HG03095 (cell line): ENCODE results near the gene CADM1.
A peak's percentile ranks its signal among the peaks of the same experiment; 100 is the strongest.

Experiments used
- ATAC-seq: cut with Tn5 transposase; IDR thresholded peaks from one replicate; pipeline ENCODE4 v1.9.1; 2021; ENCODE audit warnings: moderate library complexity; ENCODE audit not compliant: unreplicated experiment

Gene CADM1

GRCh38 chr11:115324581-115325432, 179.4 kb downstream of the CADM1 start:
- peak; percentile 75 for ATAC-seq

- ATAC-seq: no peak
Measured at GRCh38 chr11:115322553-115323203, 181.5 kb downstream of the CADM1 start.

DNA sequence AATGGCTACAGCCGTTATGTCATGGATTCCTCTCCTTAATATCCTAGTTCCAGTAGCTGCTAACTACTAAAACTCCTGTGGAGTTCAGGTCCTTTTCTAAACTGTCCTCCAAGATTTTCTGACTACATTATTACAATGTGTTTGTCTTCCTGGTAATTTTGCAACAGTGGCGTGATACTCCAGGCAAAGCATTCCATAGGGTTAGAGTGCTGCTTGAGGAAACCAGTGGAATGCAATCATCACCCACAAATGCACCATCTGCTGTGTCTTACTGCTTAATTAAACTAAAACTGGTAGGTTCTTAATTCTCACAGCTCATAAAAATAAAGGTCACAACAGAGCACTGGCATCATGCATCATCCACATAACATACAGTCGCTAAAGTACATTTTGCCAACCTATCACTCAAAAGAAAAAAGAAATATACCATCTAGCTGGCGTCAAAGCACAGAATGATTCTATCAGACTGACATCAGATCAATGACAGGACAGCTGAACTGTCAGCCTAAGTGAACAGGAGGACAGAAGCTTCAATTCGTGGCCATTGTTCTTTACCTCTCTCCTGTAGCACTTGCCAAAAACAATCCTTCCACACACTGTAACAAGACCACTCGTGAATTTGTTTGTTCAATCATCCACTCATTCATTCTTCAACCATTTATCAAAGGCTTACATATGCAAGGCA, 182.5 kb downstream of the CADM1 start:
- no peak for ATAC-seq

DNA sequence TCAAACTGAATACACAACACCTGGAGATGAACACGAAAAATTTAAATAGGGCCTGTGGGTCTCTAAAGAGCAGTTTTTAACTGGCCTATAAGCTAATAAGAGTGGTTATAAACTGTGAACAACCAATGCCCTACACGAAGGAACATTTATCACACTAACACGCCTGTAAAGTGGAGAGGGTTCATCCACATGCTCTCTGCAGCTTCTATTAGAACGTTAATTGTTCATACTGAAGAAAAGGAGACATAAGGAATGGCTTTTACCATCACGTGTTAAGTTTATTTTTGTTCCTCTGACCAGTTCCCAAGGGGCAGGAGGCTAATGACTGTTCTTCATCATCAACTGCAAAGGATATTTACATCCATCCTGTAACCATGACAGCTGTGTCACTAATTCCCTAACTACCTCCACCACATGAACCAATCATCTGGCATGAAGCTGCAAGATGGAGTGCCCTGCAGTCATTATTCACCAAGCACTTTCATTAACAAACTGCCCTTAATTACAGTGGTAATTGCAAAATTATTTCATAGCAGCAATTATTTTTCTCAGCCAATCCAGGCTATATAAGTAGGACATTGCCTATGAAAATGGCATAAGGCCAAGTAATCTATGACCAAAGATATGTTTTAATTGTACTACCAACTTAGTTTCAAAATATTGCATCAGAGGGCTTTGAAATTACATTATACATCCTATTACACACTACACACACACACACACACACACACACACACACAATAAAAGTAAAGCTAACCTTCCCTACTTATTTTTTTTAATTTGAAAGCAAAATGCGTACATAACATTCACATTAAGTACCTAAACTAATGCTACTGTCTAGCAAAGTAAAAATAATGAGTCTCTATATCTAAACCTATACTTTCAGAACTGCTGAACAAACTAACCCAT, 186.7 kb downstream of the CADM1 start:
- no peak for ATAC-seq

DNA sequence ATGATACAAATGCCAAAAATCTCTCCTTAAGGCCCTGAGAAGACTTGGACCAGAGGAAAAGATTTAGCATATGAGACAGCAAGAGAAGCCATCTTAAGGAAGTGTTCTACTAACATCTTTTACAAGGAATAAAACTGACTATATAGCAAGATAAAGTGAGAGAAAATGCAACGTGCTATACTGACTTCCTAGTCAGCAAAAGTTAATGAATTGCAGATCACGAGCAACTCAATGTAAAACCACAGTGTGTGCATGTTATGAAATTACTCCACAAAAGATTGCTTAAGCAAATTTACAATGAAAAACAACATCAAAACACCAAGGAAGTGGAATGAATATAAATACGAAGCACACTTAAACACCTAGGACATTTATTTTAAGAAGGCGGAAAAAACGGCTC, 187.5 kb downstream of the CADM1 start:
- ATAC-seq: no peak

- ATAC-seq: no peak
Measured at GRCh38 chr11:115314330-115314920, 189.8 kb downstream of the CADM1 start.

DNA sequence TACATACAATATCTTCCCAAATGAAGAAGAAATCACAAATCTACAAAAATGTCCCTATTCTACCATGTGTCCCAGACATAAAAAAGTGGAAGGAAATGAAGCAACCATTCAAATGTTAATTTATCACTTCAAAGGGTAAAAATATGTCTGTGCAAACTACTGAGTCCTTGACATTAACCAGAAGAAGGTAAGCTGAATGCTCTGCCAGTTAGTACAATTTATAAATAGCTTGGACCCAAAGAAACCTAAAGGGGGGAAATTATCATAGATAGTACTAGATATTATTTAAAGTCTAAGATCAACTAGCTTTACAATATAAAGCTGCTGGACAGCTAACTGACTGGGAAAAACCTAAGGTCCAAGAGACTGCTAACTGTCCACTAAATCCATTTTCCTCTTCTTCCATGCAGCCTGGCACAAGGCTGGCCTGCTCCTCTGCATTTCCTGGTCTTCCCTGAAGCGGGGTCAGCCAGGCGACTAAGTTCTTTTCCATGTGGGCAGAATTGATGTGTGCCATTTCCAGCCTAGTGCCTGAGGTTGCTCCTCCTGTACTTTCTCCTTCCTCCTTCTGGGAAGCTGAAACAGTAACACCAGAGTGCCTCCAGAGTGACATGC, 190.9 kb downstream of the CADM1 start:
- no peak for ATAC-seq

DNA sequence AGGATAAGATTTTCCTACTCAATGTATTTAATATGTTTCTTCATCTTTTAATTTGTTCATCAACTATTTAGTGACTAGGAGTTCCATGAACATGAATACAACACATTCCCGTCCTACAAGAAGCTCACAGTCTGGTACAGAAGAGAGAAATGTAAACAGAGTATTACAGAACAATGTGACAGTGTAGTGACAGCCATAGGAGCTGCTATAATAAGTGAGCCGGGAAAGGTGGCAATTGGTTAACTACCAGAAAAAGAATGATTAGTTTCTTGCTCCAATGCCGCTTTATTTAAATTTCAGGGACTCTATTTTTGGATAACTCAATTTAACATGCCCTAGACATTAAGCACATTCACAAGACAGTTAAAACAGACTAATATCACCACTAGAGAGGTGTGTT, 192.3 kb downstream of the CADM1 start:
- ATAC-seq: no peak

DNA sequence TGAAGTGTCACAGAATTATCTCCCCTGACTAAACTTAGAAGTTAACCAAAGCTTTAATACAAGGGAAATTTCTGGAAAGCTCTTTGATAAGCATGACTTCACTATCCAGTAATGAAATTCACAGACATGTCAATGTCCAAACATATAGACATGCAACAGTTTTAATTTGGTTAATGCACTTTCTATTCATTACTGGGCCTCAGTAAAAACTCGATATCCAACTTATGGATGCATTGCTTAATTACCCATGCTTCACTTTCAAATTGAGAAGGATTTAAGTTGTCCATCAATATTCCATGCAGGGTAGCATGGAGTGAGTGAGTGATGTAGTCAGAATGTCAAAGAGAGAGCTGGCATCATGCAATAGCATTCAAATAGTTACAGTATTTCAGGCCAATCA, 197.5 kb downstream of the CADM1 start:
- ATAC-seq: no peak

DNA sequence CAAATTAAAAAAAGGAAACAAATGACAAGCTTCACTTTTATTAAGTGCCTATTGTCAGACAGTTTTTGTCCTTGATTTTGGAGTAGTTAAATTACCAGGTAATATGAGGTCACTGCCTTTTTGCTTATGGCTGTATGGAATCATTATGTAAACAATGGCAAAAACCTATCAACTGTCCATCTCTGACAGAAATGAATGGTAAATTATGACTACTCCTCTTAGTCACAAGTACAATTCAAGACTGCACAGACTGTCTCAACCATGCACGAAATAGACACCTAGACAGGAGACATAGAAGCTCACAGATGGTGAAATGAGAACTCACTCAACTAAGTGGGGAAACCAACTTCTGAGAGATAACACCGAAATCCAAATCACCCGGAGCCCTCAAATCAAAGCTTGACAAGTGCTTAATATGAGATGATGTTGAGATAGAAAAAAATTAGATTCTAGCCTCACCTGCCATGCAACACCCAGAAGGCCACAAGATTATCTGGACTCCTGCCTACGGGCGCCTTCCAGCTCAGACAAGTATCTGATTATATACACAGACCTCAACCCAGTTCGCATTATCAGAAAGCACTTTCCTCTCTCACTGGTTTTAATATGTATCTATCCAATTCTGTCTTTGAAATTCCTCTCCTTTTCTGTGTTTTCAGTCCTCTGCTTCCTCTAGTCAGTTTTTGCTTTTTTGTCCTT, 199.3 kb downstream of the CADM1 start:
- no peak for ATAC-seq

GRCh38 chr11:115303929-115304531, 200.2 kb downstream of the CADM1 start:
- no peak for ATAC-seq

DNA sequence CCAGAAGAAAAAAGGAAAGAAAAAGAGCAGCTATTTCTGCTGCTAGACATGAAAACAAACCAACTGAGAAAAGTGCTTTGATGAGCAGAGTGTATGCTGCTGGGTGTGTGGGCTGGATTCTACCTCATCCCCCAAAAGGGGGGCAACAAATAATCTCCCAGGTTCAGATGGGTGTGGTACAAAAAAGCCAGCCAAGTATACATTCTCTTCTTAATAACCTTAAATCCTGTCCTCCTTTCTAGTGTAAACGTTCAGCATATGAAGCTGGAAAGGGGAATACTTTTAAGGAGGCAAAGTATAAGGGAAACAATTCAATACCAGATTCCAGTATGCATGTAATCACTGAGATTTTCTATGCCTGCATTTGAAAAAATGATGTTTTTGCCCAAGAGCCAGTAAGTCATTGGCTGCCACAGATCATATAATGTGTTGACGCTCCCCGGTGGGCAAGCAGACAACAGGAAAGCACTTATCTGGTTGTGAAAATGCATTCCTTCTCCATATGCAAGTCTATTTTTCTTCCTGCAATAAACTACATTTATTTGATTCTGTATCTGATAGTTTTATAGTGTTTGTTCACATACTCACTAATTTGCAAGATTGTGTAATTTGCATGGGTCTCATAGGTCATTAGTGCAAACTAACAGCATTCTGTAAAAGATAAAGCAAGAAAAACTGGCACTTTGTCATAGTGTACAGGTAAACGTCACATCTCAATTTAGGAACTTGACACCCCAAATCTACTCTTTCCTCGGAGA, 201.1 kb downstream of the CADM1 start:
- no peak for ATAC-seq

GRCh38 chr11:115300660-115301428, 203.4 kb downstream of the CADM1 start:
- ATAC-seq: no peak

- ATAC-seq: no peak
Measured at GRCh38 chr11:115298300-115299012, 205.8 kb downstream of the CADM1 start.

DNA sequence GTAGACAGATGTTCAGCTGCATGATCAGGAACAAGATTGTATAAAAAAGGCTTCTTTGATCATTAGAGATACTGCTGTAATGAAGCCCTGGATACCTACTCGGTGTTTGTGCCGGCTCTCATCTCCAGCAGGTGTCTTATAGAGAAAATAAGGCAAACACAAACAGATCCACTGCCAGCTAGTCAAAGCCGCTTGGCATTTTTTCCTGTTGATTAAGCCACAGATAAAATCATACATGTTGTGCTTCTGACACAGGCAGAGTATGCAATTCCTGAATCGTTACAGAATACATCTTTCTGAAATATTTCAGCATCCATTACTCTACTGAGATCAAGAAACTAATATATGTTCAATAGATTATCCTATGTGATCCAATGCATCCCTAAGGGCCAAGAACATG, 206.9 kb downstream of the CADM1 start:
- ATAC-seq: no peak

- ATAC-seq: no peak
Measured at GRCh38 chr11:115291325-115291724, 212.9 kb downstream of the CADM1 start.

DNA sequence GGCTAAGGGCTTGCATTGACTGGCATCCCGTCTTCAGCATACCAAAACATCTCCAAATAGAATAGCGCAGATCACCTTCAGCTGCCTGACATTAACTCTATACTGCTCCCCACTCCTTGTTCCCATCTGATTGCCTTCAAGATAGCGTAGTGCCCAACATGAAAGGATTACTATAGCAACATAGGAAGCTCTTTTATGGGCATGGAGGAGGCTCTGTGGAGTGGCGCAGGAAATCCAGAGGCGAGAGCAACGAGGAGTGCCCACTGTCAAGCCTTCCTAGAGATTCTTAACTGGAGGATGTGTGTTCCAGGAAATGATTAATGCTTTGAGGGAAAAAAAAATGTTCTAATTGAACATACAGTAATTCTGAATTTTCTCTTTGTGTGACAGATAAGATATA, 213.3 kb downstream of the CADM1 start:
- ATAC-seq: no peak
